ELR (cell line): ENCODE results near the gene HIP1.
"Not testable (repeated sequence)": the region's sequence is repeated elsewhere in the genome, so short reads cannot be mapped to it uniquely, and the experiment has no call there.

Experiments used
- DNase-seq: peaks from one replicate; pipeline ENCODE4 v3.0.0-alpha.2; 2015; ENCODE audit warnings: low read depth

HIP1 gene

GRCh38 chr7:75492020-75492419 is 246.7 kb downstream of the HIP1 start, which contains the start of gene SPDYE5:
Gene SPDYE5, plus strand, starts transcription at chr7:75492320. Its CDS starts 1,728 bp downstream, at chr7:75494048.
- DNase-seq: not testable (repeated sequence)

GRCh38 chr7:75485979-75486643 is 252.6 kb downstream of the HIP1 start, which contains the start of gene POM121C:
Gene POM121C, minus strand, starts transcription at chr7:75486299. Its CDS starts 44,803 bp downstream, at chr7:75441496.
- peak; percentile 89 for DNase-seq

- peak; percentile 12 for DNase-seq
These were observed 253.3 kb downstream of the HIP1 start for GRCh38 chr7:75485355-75485978.
